OCI-LY1 (cell line): ENCODE measurements around the gene RFK.

Source experiments
- EZH2 ChIP-seq: fragments of 200-600 bp; sonication (generic), shearing (Covaris generic); IDR thresholded peaks from 2 replicates; pipeline ENCODE4 v1.8.0; 2017; ENCODE audit warnings: borderline replicate concordance, mixed run types, mild to moderate bottlenecking, antibody characterized with exemption, low read length, moderate library complexity, mixed read lengths
- TF ChIP-seq, protein P1 (sequence below): fragments of 200-600 bp; sonication (generic), shearing (Covaris generic); IDR thresholded peaks from 2 replicates; pipeline ENCODE4 v1.5.1; 2017; ENCODE audit warnings: mild to moderate bottlenecking, antibody characterized with exemption, low read length, moderate library complexity, mixed read lengths

DNA sequence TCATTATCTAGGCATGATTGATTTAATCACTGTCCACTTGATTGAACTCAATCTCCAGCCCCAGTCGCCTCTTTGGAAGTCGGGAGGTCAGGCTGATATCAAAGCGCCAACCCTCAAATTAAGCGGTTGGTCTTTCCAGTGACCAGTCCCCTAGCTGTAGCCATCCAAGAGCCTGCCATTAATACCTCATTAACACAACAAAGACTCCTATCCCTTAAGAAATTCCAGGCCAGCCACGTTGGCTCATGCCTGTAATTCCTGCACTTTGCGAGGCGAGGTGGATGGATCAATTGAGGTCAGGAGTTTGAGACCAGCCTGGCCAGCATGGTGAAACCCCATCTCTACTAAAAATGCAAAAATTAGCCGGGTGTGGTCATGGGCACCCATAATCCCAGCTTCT lies 37.4 kb upstream of the RFK start:
- TF ChIP-seq, protein P1, sequence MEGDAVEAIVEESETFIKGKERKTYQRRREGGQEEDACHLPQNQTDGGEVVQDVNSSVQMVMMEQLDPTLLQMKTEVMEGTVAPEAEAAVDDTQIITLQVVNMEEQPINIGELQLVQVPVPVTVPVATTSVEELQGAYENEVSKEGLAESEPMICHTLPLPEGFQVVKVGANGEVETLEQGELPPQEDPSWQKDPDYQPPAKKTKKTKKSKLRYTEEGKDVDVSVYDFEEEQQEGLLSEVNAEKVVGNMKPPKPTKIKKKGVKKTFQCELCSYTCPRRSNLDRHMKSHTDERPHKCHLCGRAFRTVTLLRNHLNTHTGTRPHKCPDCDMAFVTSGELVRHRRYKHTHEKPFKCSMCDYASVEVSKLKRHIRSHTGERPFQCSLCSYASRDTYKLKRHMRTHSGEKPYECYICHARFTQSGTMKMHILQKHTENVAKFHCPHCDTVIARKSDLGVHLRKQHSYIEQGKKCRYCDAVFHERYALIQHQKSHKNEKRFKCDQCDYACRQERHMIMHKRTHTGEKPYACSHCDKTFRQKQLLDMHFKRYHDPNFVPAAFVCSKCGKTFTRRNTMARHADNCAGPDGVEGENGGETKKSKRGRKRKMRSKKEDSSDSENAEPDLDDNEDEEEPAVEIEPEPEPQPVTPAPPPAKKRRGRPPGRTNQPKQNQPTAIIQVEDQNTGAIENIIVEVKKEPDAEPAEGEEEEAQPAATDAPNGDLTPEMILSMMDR = no peak
- no peak for TF ChIP-seq EZH2
